PFSK-1 (cell line): ENCODE measurements around the gene THSD7B.

Source experiments
- FOXP2 ChIP-seq: optimal IDR thresholded peaks from 2 replicates; pipeline ENCODE3; 2011; ENCODE audit warnings: borderline replicate concordance, control low read depth, inconsistent platforms; ENCODE audit not compliant: insufficient read depth; ENCODE audit errors: extremely low read length, extremely low read depth
- POLR2AphosphoS5 ChIP-seq: IDR thresholded peaks from 2 replicates; pipeline ENCODE4 v1.6.1; 2012; ENCODE audit warnings: low read depth, mild to moderate bottlenecking, control low read depth, low read length, moderate library complexity
- REST ChIP-seq, 2 experiments: IDR thresholded peaks; 2 replicates each; pipeline versions ENCODE4 v1.6.1 to v1.8.0; 2011 to 2012; ENCODE audit warnings: low read depth in 2 of 2, low read length in 2 of 2, control low read depth in 1 of 2, inconsistent platforms in 1 of 2, mild to moderate bottlenecking in 1 of 2, moderate library complexity in 1 of 2; ENCODE audit not compliant: insufficient read depth in 1 of 2
- SIN3A ChIP-seq: IDR thresholded peaks from 2 replicates; pipeline ENCODE4 v1.6.1; 2012; ENCODE audit warnings: mild to moderate bottlenecking, low read length, moderate library complexity, borderline replicate concordance; ENCODE audit not compliant: insufficient read depth
- TAF1 ChIP-seq: IDR thresholded peaks from 2 replicates; pipeline ENCODE4 v1.6.1; 2012; ENCODE audit warnings: low read length, control low read depth, borderline replicate concordance; ENCODE audit not compliant: insufficient read depth

- TF ChIP-seq POLR2AphosphoS5 (no peak), REST (IDR thresholded peaks at IDR 0.05; ENCODE audit: insufficient read depth in 1 of 2, low read depth in 2 of 2, low read length in 2 of 2) (no peak), FOXP2 (no peak), SIN3A (no peak), TAF1 (no peak)
Measured at GRCh38 chr2:136783856-136784255, 18.5 kb downstream of the THSD7B start.
